ENCODE data around the gene D2HGDH. TPM values are rescaled to one million over a fixed set of nuclear protein-coding genes. Genes with fewer than 3 reads are reported as not detected.
"Not testable (repeated sequence)": the region's sequence is repeated elsewhere in the genome, so short reads cannot be mapped to it uniquely, and the experiment has no call there.

The D2HGDH gene
- polyA plus RNA-seq, 1 experiment, result 16.1 TPM

DNA sequence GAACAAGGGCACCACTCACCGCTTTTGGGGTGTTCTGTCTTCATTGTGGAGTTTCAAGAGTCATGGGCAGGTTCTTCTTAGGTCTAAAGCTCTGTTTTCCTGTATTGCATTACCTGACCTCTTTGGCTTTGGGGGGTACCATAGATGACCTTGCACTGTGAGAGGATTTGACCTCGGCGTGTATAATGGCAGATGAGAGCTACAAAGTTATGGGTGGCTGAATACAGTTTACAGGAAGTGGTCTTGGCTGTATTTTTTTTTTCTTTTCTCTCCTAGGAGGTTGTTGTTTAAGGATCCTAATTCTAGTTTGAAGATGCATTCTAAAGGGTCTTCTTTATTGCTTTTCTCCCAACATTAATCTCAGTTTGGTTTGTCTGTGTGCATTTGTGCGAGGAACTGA, 53.7 kb downstream of the D2HGDH start:
- ChIA-PET POLR2A (no interaction called here), CTCF (interaction anchor here (1.5 to 1.6 kb wide), 2 partner anchors 10 to 24 kb away, joined by 3 read pairs; no protein-coding TSS in a partner anchor)
- Histone ChIP-seq H3K27me3 (ENCODE audit: control insufficient read depth, insufficient read depth, low read length) (peaks cover 1% of the 10 kb centered on the region; the same call in 1 of the 2 replicates), H3K36me3 (ENCODE audit: control insufficient read depth, insufficient read depth, low read length) (no peaks in the 10 kb centered on the region), H3K4me3 (ENCODE audit: low read depth, low read length) (no peak overlapping the region)
- no peak for DNase-seq (ENCODE audit: low read depth)
- TF ChIP-seq, protein P1, sequence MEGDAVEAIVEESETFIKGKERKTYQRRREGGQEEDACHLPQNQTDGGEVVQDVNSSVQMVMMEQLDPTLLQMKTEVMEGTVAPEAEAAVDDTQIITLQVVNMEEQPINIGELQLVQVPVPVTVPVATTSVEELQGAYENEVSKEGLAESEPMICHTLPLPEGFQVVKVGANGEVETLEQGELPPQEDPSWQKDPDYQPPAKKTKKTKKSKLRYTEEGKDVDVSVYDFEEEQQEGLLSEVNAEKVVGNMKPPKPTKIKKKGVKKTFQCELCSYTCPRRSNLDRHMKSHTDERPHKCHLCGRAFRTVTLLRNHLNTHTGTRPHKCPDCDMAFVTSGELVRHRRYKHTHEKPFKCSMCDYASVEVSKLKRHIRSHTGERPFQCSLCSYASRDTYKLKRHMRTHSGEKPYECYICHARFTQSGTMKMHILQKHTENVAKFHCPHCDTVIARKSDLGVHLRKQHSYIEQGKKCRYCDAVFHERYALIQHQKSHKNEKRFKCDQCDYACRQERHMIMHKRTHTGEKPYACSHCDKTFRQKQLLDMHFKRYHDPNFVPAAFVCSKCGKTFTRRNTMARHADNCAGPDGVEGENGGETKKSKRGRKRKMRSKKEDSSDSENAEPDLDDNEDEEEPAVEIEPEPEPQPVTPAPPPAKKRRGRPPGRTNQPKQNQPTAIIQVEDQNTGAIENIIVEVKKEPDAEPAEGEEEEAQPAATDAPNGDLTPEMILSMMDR (IDR thresholded peaks at IDR 0.05; ENCODE audit: insufficient read depth, low read depth, low read length), result no peak

DNA sequence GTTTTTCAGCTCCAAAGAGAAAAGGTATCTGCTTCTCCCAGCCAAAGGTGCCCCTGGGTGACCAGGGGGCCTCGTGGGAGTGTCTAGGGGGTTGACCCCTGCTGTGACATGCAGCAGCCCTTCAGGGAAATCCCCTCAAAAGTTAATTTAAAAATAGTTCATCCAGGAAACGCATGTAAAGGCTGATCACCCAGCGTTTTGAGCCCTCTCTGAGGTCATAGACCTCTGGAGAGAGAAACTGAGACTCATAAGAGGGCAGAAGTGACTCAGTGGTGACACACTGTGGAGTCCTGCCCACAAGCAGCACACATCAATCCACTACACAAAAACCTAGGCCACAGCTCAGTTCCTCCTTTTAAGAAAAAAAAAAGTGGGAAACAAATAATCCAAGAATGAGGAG, 54.1 kb downstream of the D2HGDH start:
- Histone ChIP-seq H3K27me3 (ENCODE audit: control insufficient read depth, insufficient read depth, low read length) (peaks cover 1% of the 10 kb centered on the region; the same call in 1 of the 2 replicates), H3K4me3 (ENCODE audit: low read depth, low read length) (no peak overlapping the region), H3K36me3 (ENCODE audit: control insufficient read depth, insufficient read depth, low read length) (no peaks in the 10 kb centered on the region)
- TF ChIP-seq, protein P1 (IDR thresholded peaks at IDR 0.05; ENCODE audit: insufficient read depth, low read depth, low read length), result no peak
- DNase-seq (ENCODE audit: low read depth), result no peak
- POLR2A ChIA-PET, result no interaction called here
- CTCF ChIA-PET, result interaction anchor here (1.5 to 1.6 kb wide), 2 partner anchors 11 to 25 kb away, joined by 3 read pairs; no protein-coding TSS in a partner anchor

DNA sequence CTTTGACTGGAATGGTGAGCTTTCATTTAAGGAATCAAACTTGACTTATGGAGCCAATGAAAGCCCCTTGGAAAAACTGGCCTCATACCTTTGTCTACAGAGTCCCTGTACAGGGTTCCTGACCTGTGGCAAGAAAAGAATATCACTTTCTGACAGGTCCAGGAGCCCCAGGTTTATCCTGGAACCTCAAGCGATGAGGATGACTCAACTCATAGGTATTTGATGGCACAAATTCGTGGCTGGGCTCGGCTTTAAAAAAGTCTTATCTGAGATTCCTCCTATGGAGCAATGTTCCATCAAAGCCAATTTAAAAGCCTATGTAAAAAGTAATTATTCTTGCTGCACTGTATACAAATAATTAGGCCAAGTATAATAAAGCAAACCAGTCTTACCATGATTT, 57.0 kb downstream of the D2HGDH start:
- H3K36me3 ChIP-seq (ENCODE audit: control insufficient read depth, insufficient read depth, low read length); H3K27me3 ChIP-seq (ENCODE audit: control insufficient read depth, insufficient read depth, low read length); H3K4me3 ChIP-seq (ENCODE audit: low read depth, low read length); CTCF ChIA-PET; POLR2A ChIA-PET; DNase-seq (ENCODE audit: low read depth): not testable (repeated sequence)

DNA sequence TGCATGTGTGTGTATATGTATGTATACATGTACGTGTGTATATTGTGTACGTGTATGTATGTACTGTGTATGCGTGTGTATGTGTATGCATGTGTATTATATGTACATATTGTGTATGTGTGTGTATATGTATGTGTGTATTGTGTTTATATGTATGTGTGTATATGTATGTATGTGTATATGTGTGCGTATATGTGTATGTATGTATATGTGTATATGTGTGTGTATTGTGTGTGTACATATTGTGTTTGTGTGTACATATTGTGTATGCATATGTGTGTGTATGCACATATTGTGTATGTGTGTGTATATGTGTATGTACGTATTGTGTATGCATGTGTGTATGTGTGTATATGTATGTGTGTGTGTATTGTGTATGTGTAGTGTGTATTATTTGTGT, 59.0 kb downstream of the D2HGDH start:
- CTCF ChIA-PET, result no interaction called here
- POLR2A ChIA-PET, result no interaction called here

DNA sequence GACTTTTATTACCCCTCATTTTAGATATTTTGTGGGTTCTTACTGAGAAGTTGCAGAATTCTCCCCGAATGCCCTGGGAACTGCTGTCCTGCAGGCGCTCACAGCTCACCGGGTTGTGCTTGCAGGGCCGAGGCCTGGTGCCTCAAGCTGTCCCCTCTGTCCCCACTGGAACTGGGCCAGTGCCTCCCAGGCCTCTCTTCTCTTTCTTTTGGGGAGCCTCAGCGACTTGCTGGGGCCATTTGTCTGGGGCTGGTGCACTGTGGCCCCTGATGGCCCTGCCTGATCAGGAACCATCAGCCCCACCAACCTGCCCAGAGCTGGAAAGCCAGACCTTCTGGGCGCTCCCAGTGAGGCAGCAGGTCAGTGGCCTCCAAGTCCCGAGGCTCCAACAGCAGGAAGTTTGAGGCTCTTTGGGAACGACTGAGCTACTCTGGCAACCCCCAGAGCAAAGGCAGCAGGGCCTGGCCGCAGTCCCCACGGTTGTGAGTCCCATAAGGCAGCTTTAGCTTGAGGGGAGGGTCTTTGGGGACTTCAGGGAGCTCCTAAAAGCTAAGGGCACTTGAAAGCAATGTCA, 59.9 kb downstream of the D2HGDH start:
- H3K27me3 ChIP-seq (ENCODE audit: control insufficient read depth, insufficient read depth, low read length), result peaks cover 6% of the 10 kb centered on the region
- TF ChIP-seq, protein P1 (IDR thresholded peaks at IDR 0.05; ENCODE audit: insufficient read depth, low read depth, low read length), result no peak
- no peak for DNase-seq (ENCODE audit: low read depth)
- no peaks in the 10 kb centered on the region for H3K36me3 ChIP-seq (ENCODE audit: control insufficient read depth, insufficient read depth, low read length)
- H3K4me3 ChIP-seq (ENCODE audit: low read depth, low read length), result no peak overlapping the region
- CTCF ChIA-PET, result interaction anchor here (0.6 kb wide), 1 partner anchor 50 kb away, joined by 4 read pairs; no protein-coding TSS in a partner anchor
- POLR2A ChIA-PET, result interaction anchor here (0.6 kb wide), 1 partner anchor 438 kb away, joined by 4 read pairs; no protein-coding TSS in a partner anchor

More for the DNA sequence above, 59.0 kb downstream of the D2HGDH start:
- Histone ChIP-seq H3K4me3 (ENCODE audit: low read depth, low read length) (no peak overlapping the region), H3K36me3 (ENCODE audit: control insufficient read depth, insufficient read depth, low read length) (no peaks in the 10 kb centered on the region), H3K27me3 (ENCODE audit: control insufficient read depth, insufficient read depth, low read length) (peaks cover 6% of the 10 kb centered on the region)
- DNase-seq (ENCODE audit: low read depth), result no peak
- TF ChIP-seq, protein P1 (IDR thresholded peaks at IDR 0.05; ENCODE audit: insufficient read depth, low read depth, low read length), result no peak

All from BJ (cell line).